GM19324 (cell line): Measurements from ENCODE around the gene SLC9A5.

Source experiments
- ATAC-seq: cut with Tn5 transposase; IDR thresholded peaks from one replicate; pipeline ENCODE4 v1.9.1; 2021; ENCODE audit warnings: mild to moderate bottlenecking, moderate library complexity; ENCODE audit not compliant: unreplicated experiment, low FRiP score

SLC9A5 gene

DNA sequence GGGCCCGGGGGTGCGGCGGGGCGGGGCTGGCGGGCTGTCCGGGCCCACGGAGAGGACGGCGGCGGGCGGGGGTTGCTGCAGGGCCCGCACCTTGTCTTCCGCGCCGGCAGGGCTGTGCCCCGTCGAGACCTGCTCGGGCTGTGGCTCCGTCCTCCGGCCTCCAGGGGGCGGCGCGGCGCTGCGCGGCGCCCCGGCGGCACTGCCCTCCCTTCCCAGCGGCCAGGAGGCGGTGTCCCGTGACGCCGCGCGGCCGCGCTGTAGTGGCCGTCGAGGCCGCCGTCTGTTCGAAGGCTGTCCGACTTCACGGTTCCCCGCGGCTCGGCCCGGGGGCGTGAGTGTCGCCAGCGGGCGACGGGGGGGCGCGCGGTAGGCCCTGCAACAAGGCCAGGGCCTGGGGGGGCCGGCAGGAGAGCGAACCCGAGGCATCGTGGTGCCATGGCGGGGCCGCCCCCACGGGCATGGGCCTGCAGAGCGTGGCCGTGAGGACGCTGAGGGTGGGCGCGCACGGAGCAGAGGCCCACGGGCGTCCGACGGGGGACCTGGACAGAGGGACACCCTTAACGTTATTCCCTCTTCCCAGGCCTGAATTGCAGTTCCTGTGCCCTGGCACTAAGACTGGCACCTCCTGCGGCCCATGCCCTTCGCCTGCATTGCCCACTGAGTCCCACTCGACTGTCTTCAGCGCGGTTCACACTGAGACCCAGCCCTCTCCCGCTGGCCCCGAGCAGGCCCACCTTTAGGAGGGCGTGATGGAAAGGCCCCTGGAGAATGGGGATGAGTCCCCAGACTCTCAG lies 30.7 kb downstream of the SLC9A5 start, which contains the start of gene PLEKHG4:
Gene PLEKHG4, plus strand, starts transcription at position 237 of the 794 bp plus-strand sequence. Its CDS starts 513 bp downstream, at position 750.
- ATAC-seq: no peak

DNA sequence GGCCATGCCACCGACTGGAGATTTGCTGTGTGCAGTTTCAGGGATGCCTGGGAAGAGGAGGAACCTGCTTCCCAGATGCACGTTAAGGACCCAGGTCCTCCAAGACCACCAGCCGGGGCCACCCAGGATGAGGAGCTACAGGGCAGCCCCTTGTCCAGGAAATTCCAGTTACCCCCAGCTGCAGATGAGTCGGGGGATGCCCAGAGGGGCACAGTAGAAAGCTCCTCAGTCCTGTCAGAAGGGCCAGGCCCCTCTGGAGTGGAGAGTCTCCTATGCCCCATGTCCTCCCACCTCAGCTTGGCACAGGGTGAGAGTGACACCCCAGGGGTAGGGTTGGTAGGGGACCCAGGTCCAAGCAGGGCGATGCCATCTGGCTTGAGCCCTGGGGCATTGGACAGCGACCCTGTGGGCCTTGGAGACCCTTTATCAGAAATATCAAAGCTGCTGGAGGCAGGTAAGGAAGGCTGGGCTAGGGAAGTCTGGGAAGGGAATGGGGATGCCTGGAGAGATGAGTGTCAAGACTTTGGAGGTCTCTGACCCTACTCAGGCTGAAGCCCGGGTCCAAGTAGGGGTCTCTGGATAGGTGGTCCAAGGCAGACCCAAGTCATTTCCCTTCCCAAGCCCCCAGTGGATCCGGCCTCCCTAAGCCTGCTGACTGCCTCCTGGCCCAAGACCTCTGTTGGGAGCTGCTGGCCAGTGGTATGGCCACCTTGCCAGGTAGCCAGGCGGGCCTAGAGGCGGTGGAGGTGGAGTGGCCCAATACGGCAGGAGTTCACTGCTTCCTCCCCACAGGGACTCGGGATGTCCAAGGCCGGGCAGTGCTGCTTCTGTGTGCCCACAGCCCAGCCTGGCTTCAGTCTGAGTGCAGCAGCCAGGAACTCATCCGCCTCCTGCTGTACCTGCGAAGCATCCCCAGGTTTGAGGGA lies 31.6 kb downstream of the SLC9A5 start:
- no peak for ATAC-seq

DNA sequence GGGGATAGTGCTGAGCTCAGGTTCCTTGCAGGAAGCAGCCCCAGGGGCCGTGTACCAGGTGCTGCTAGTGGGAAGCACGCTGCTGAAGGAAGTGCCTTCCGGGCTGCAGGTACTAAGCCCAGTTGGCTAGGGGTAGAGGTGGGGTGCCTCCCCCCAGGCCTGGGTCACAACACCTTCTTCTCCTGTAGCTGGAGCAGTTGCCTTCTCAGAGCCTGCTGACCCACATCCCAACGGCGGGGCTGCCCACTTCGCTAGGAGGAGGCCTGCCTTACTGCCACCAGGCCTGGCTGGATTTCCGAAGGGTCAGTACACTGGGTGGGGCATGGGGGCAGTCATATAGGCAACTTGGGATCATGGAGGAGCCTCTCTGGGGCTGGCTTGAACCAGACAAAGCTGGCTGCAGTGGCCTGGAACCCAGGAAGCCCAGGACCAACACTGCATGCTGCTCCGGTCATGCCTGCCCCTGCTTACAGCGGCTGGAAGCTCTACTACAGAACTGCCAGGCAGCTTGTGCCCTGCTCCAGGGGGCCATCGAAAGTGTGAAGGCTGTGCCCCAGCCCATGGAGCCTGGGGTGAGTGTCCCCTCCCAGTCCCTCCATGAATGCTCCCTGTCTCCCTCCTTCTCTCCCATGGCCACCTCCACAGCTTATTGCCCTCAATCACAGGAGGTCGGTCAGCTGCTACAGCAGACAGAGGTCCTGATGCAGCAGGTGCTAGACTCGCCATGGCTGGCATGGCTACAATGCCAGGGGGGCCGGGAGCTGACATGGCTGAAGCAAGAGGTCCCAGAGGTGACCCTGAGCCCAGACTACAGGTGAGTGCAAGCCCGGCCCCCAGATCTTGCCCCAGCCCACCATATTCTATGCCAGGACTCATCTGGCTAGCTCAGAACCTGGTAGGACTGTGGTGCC lies 33.0 kb downstream of the SLC9A5 start:
- ATAC-seq: no peak

DNA sequence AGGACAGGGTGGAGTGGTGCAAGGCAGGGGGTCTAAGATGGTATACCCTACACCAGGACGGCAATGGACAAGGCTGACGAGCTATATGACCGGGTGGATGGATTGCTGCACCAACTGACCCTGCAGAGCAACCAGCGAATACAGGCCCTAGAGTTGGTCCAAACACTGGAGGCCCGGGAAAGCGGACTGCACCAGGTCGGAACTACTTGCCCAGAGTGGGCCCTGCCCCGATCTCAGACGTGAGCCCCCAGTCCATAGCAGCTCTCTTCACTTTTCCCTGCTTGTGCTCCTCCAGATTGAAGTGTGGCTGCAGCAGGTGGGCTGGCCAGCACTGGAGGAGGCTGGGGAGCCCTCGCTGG lies 33.6 kb downstream of the SLC9A5 start:
- no peak for ATAC-seq

DNA sequence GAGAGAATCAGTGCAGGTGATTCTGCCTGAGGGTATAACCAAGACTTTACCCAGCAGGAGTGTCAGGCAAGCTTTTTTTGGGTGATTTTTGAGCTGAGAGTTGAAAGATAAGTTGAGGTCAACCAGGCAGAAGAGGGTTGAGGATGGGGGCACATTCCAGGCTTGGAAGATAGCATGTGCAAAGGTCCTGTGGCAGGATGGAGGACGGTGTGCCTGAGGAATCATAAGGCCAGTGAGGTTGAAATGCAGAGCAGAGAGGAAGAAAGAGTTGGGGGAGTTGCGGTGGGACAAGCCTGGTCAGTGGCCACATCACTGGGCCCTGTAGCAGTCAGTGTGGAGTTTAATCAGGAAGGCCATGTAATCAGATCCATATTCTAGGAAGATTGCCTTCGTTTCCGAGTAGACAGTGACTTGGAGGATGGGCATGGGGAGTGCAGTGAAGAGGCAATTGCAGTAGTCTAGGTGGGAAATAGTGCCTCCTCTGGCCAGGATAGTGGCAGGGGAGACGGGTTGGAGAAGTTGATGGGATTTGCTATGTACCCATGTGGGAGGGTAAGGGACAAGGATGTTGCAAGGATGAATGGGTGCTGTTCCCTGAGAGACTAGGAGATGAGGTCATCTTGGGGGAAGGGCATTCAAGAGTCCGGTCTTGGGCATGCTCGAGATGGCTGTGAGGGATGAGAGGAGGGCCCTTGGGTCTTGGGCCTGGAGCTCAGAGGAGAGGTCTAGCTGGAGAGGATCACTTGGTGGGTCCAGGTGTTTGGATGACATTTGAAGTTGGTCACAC lies 34.5 kb downstream of the SLC9A5 start:
- no peak for ATAC-seq

DNA sequence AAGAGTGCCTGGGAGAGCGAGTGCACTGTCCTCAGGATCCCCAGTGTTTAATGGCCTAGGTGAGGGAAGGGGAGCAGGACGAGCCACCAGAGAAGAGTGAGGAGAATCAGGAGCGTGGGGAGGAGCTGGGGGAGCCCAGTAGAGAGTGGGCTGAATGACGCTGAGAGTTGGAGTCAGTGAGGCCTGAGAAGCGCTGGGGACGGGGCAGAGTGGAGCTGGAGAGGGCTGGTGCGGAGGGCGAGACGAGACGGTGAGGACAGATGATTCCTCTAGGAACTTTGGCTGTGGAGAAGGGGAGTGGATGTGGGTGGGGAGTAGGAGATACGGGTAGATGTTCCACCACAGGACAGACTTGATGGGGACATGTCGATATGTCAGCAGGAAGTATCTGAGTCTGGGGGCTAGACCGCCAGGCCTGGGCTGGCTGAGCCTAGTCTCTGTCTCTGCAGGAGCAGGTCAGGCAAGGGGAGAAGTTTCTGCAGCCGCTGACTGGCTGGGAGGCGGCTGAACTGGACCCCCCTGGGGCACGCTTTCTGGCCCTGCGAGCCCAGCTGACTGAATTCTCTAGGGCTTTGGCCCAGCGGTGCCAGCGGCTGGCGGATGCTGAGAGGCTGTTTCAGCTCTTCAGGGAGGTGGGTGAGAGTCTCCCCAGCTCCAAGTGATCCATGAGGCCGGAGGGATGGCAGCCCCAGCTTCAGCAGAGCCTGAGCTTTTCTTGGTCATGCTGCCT lies 35.2 kb downstream of the SLC9A5 start:
- no peak for ATAC-seq

DNA sequence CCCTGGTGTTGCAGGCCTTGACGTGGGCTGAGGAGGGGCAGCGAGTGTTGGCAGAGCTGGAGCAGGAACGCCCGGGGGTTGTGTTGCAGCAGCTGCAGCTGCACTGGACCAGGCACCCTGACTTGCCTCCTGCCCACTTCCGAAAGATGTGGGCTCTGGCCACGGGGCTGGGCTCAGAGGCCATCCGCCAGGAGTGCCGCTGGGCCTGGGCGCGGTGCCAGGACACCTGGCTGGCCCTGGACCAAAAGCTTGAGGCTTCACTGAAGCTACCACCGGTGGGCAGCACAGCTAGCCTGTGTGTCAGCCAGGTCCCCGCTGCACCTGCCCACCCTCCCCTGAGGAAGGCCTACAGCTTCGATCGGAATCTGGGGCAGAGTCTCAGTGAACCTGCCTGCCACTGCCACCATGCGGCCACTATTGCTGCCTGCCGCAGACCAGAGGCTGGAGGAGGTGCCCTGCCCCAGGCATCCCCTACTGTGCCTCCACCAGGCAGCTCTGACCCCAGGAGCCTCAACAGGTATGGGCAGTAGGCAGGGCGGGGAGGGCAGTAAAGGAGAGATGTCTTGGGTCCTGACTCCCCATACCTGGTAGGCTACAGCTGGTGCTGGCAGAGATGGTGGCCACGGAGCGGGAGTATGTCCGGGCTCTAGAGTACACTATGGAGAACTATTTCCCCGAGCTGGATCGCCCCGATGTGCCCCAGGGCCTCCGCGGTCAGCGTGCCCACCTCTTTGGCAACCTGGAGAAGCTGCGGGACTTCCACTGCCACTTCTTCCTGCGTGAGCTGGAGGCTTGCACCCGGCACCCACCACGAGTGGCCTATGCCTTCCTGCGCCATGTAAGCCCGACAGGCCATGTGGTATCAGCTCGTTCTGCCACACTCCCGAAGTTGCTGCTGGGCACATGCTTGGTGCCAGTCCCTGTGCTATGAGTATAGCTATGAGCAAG lies 36.2 kb downstream of the SLC9A5 start:
- no peak for ATAC-seq

DNA sequence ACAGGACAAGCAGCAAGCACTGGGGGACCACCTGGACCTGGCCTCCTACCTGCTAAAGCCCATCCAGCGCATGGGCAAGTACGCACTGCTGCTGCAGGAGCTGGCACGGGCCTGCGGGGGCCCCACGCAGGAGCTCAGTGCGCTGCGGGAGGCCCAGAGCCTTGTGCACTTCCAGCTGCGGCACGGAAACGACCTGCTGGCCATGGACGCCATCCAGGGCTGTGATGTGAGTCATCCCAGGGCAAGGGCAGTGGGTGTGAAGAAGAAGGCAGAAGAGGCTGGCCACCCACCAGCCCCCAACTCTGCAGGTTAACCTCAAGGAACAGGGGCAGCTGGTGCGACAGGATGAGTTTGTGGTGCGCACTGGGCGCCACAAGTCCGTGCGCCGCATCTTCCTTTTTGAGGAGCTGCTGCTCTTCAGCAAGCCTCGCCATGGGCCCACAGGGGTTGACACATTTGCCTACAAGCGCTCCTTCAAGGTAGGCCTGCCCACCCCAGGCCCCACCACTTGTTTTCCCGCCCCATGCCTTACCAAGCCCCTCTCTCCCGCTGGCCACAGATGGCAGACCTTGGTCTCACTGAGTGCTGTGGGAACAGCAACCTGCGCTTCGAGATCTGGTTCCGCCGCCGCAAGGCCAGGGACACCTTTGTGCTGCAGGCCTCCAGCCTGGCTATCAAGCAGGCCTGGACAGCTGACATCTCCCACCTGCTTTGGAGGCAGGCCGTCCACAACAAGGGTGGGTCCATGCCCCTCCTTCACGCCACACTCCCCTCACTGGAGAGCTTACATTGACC lies 37.9 kb downstream of the SLC9A5 start:
- ATAC-seq: no peak

DNA sequence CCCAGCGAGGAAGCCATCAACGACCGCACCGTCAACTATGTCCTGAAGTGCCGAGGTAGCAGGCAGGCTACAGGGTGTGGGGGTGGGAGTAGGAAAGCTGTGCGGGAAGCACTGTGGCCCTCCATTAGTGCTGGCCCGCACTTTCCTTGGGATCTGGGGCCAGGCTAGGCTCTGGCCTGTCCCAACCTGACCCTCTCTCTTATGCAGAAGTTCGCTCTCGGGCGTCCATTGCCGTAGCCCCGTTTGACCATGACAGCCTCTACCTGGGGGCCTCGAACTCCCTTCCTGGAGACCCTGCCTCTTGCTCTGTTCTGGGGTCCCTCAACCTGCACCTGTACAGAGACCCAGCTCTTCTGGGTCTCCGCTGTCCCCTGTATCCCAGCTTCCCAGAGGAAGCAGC lies 39.2 kb downstream of the SLC9A5 start:
- ATAC-seq: no peak

DNA sequence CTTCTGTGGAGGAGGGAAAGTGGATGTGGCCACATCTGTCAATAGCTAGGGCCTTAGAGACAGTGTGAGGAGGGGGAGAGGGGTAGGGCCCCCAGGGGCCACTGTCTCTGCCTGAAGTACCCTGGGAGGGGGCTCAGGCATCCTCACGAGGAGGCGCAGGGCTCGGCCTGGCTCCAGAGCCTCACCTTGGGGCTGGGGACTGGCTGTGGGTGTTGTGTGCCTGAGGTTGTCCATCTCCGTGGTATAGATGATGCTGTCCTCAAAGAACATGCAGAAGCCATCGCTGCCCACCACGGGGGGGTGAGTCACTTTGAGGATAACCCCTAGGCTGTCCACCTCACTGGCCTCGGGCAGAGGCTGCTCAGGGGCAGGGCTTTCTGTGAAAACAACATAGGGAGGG lies 42.7 kb downstream of the SLC9A5 start:
- no peak for ATAC-seq

DNA sequence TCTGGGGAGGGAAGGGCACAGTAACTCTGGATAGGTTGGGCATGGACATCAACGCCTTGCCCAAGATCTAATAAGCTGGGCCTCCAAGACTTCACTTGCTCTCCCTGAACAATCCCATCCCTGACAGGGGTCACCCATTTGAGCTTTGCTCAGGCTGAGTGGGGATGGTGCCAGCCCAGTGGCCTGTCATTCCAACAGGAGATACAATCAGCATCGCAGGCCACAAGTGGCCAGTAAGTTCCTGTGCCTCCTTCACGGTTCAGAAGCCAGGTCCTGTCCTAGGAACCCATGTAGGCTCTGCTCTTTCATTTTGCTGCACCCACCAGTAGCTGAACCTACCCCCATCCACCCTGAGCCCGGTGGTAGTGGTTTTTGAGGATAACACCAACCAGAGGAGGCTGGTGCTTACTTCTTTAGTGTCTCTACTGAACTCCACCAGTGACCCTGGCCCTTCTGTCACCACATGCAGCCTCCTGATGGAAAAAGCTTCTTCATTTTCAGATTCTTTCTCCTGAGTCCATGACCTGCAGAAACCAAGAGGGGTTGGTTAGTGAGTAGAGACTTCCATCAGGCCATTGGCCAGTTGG lies 45.5 kb downstream of the SLC9A5 start:
- ATAC-seq: no peak

DNA sequence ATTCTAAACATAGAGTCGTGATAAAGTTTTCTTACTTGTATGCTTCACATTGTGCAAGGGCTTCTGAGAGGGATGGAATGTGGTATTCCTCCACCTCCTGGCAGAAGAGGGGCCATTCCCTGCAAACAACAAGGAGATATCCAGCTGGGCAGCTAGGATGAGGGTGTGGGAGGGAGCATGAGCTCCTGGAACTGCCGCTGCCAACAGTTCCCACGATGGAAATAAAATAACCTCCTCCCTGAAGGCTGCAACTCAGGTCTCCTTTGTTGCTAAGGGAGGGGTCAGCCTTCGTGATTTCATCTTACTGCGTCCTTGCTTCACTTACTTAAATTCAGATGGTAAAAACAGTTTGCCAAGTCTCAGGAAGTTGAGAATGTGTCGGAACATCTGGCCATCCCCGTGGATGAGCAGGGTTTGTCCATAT lies 46.2 kb downstream of the SLC9A5 start:
- no peak for ATAC-seq

DNA sequence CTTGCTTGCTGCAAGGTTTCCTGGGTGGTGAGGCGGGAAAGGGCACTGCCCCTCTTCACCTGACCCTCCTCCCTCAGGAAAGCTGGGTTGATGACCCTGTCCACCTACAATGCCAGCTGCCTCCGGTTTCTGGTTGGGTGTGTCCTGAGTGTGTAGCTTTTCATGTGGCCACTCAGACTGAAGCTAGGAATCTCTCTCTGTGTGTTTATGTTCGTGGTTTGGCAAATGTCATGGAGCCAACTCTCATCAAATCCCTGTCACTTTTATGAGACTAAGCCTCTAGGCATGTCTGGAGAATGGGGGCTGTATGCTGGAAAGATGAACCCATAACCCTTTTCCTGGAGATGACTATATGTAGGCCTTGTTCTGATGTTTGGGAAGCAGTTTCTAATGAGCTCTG lies 47.6 kb downstream of the SLC9A5 start:
- ATAC-seq: no peak

DNA sequence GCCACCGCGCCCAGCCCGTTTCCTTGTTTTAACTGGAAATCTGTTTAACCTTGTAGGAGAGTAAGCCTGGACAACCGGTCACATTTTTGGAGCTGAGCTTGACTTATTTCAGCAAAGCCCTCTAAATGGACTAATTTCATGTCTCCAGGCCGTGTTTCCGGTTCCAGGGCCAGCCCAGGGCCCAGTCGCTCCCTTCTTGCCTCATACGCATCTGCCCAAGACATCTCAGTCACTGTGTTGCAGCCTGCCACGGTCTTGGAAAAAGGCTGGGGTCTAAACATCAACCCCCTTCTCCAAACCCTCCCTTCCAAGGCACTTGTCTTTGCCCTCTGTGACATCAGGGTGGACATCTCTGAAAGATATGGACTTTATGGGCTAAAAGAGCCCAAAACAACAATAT lies 49.5 kb downstream of the SLC9A5 start:
- ATAC-seq: no peak

DNA sequence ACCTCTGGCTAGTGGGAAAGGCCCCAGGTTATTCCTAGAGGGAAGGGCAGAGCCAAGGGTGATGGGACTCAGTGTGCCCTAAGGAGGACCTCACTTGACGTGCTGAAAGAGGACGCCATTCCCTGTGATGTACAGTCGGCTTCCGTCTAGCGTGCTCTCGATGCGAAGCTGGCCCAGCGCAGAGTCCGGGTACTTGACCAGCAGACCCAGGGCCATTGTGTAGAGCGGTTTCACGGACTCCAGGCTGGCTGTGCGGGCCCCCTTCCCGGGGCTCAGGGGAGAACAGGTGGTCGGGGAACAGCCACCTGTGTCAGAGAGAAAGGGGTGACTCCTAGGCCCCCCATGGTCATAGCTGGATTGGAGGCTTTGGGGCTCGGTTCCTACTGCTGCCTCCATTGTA lies 50.5 kb downstream of the SLC9A5 start:
- ATAC-seq: no peak

DNA sequence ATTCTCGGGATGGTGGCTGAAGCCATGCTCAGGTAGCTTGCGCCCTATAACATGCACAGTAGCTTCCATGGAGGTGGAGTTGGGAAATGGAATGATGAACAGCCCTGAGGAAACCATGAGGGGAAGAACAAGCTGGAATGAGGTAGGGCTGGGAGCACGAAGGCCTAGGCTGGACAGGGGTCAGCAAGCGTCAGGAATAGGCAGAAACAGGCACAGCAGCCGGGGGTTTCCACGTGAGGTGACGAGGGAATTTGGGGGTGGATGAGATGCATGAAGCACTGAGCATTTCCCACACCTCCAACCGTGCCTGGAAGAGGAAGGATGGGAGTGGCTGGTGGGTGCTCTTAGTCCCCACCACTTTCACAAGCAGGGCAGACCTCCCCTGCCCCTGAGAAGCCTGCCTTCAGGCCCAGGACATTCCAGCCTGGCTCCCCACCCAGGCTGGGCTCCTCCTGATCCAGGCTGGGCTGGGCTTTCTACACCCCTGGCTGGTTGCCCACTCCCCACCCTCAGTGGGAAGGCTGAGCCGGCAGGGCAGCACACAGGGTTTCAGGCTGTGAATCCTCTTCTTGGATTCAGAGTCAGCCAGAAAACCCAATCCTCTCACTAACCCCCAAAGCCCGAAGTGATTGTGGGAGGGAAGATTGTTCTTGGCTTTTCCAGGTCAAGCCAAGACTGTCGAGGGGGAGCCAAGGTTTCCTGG lies 52.5 kb downstream of the SLC9A5 start:
- no peak for ATAC-seq
